Kasumi-1 (cell line): ENCODE data around the gene TCF23.
A peak's percentile ranks its signal among the peaks of the same experiment; 100 is the strongest.
"Not testable (repeated sequence)": the region's sequence is repeated elsewhere in the genome, so short reads cannot be mapped to it uniquely, and the experiment has no call there.

Experiments used
- DNase-seq, 2 experiments: peaks; one replicate each; lab custom pipeline; 2025; lab: John Stamatoyannopoulos, UW

TCF23 gene

GRCh38 chr2:27189989-27190388 is 41.2 kb downstream of the TCF23 start:
- DNase-seq = no peak

GRCh38 chr2:27191070-27191829 is 42.4 kb downstream of the TCF23 start:
- DNase-seq = peak; percentile 76 to 80

- DNase-seq = no peak
Observed at GRCh38 chr2:27194538-27195354, 45.9 kb downstream of the TCF23 start.

GRCh38 chr2:27195799-27196198 is 47.0 kb downstream of the TCF23 start:
- DNase-seq = not testable (repeated sequence)

- DNase-seq = not testable (repeated sequence)
Observed at GRCh38 chr2:27198068-27198467, 49.3 kb downstream of the TCF23 start.

DNA sequence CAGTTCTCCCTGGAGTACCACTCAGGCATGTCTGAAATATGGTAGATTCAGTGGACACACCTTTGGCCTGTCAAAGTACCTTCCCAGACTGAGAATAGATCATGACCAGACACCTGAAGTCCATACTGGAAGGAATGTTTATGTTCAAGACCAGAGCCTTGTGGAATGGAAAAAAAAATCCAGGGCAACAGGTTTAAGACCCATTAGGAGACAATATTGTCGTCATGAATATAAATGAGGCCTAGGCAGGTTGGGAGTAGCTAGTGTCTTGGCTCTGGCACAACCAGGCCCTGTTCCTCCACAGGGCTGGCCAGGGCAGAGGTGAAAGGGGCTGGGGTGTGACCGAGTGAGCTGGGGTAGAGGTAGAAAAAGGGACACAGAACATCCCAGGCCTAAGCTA is 49.8 kb downstream of the TCF23 start:
- no peak for DNase-seq

- DNase-seq = no peak
Observed at GRCh38 chr2:27199241-27199640, 50.4 kb downstream of the TCF23 start.

- DNase-seq = no peak
Observed at GRCh38 chr2:27201675-27202074, 52.9 kb downstream of the TCF23 start.

GRCh38 chr2:27202854-27203253 is 54.0 kb downstream of the TCF23 start:
- DNase-seq = no peak

DNA sequence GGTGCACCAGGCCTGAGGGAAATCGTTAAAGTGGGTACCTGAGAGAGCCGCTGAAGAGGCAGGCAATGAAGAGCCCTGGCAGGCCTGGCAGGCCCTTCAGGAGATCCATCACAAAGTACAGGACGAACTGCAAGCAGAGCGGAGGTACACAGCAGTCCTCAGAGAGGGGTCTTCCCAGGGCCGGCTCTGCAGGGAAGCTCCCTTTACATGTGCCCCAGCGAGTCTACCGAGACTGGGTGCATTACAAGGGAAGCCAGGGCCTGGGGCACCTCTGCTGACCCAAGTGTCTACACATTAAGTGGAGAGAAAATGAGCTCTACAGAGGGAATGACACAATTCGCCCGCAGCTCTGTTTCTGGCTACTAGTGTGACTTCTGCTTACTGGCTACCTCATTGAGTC is 54.9 kb downstream of the TCF23 start:
- no peak for DNase-seq

- DNase-seq = no peak
Observed at GRCh38 chr2:27204566-27204965, 55.8 kb downstream of the TCF23 start.

- DNase-seq = no peak
Observed at GRCh38 chr2:27205206-27205605, 56.4 kb downstream of the TCF23 start.

- no peak for DNase-seq
Observed at GRCh38 chr2:27206346-27206745, 57.5 kb downstream of the TCF23 start.
